GM13976 (cell line): ENCODE results near the gene SEMA5B.

Experiments used
- DNase-seq: peaks from one replicate; pipeline ENCODE4 v3.0.0; 2012; ENCODE audit warnings: low spot score
- CTCF ChIP-seq: IDR thresholded peaks from 2 replicates; pipeline ENCODE4 v1.5.1; 2012; ENCODE audit warnings: borderline replicate concordance, mild to moderate bottlenecking; ENCODE audit not compliant: insufficient read depth; ENCODE audit errors: extremely low read depth, missing control alignments, control extremely low read depth
- in situ Hi-C: fragments of 300-500 bp; cut with MboI; formaldehyde crosslinking; loops from one replicate; pipeline ENCODE4 v1.12.0; 2022; ENCODE audit warnings: low sequenced_read_pairs, mixed read lengths, inconsistent platforms; ENCODE audit not compliant: unreplicated experiment

SEMA5B gene

GRCh38 chr3:122967356-122967755, 60.2 kb downstream of the SEMA5B start:
- no peak for DNase-seq
- TF ChIP-seq CTCF, result no peak
- in situ Hi-C loops, result no loop called here

GRCh38 chr3:122966045-122966444, 61.5 kb downstream of the SEMA5B start:
- no peak for DNase-seq
- no peak for TF ChIP-seq CTCF
- in situ Hi-C loops, result no loop called here

GRCh38 chr3:122964811-122965210, 62.8 kb downstream of the SEMA5B start:
- in situ Hi-C loops, result no loop called here
- TF ChIP-seq CTCF, result no peak
- no peak for DNase-seq

- in situ Hi-C loops, result no loop called here
- DNase-seq, result no peak
- no peak for TF ChIP-seq CTCF
These were observed 65.4 kb downstream of the SEMA5B start for GRCh38 chr3:122962149-122962548.

GRCh38 chr3:122961146-122961545, 66.4 kb downstream of the SEMA5B start:
- DNase-seq, result no peak
- in situ Hi-C loops, result no loop called here
- TF ChIP-seq CTCF, result no peak

GRCh38 chr3:122960652-122961051, 66.9 kb downstream of the SEMA5B start:
- in situ Hi-C loops, result no loop called here
- TF ChIP-seq CTCF, result no peak
- no peak for DNase-seq

GRCh38 chr3:122959339-122959738, 68.2 kb downstream of the SEMA5B start:
- no peak for DNase-seq
- no peak for TF ChIP-seq CTCF
- in situ Hi-C loops, result no loop called here
